Activated T-cell treated with anti-CD3 and anti-CD28 coated beads, Interleukin-2, amount 50 U/mL, for 4 hours (primary cell): ENCODE data around the gene ADAMTSL1. TPM values are rescaled to one million over a fixed set of nuclear protein-coding genes. Genes with fewer than 3 reads are reported as not detected.

ENCODE experiments used
- ATAC-seq, 2 donors: fragments of 200-7000 bp; cut with Tn5 transposase; one replicate each; pipeline ENCODE4 v1.10.0; 2021
- DNase-seq: peaks from one replicate; pipeline ENCODE4 v3.0.0-alpha.2; 2020
- H3K27me3 Mint-ChIP-seq: one replicate; pipeline ENCODE4 v1.8.0; 2021; ENCODE audit warnings: low read depth, mixed read lengths
- H3K36me3 Mint-ChIP-seq: one replicate; pipeline ENCODE4 v1.8.0; 2022; ENCODE audit warnings: mixed read lengths; ENCODE audit not compliant: insufficient read depth
- H3K4me1 Mint-ChIP-seq: one replicate; pipeline ENCODE4 v1.8.0; 2021; ENCODE audit warnings: low read depth, mixed read lengths
- H3K4me3 Mint-ChIP-seq: one replicate; pipeline ENCODE4 v1.8.0; 2021; ENCODE audit warnings: mild to moderate bottlenecking, moderate library complexity, mixed read lengths
- H3K9me3 Mint-ChIP-seq: one replicate; pipeline ENCODE4 v1.8.0; 2021; ENCODE audit warnings: mixed read lengths
- total RNA-seq, 3 donors: library from RNA; stranded (reverse); gene quantifications; one replicate each; pipeline ENCODE4 v1.2.1, GENCODE V29; 2021

The ADAMTSL1 gene
- total RNA-seq, 3 donors from 2014 or later, result not detected

DNA sequence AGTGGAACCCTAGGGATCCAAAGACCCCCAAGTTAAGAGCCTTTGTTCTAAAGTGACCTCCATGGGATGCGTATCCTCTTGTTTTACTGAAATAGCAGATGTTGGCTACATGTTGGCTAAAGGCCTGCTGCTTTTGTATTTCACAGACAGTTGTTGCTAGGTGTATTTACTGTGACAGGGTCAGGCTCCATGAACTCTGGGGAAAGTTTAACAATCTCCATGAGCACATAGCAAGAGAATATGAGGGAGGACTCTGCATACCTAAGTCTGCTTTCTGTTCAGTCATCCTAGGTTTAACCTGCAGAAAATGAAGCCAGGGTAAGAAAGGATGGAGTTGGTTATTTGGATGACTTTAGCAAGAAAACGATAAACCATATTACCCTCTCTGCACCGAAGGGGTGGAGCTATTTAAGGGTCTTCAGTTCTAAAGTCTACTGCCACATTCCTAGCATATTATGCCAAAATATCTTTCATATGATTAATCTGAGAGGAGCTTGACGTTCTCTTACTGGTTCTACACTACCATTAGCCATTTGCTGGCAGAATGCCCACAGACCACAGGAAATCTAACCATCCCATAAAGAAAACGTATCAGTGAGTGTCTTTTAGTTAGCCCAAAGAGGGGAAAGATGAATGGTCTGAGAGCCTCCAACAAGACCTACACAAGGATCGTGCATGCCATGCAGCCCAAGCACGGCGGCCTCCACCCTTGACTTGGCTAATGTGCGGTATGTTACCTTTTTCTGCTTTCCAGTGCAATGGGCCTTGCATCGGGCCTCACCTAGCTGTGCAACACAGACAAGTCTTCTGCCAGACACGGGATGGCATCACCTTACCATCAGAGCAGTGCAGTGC is 431.3 kb downstream of the ADAMTSL1 start:
- H3K9me3 Mint-ChIP-seq, result peaks cover 19% of the 10 kb centered on the region
- H3K4me1 Mint-ChIP-seq, result no peaks in the 10 kb centered on the region
- H3K27me3 Mint-ChIP-seq, result peaks cover 5% of the 10 kb centered on the region
- H3K36me3 Mint-ChIP-seq, result no peaks in the 10 kb centered on the region
- no peak overlapping the region for H3K4me3 Mint-ChIP-seq
- ATAC-seq, result no peak
- DNase-seq, result no peak

- ATAC-seq (no peak), DNase-seq (no peak)
- H3K36me3 Mint-ChIP-seq, result no peaks in the 10 kb centered on the region
- no peak overlapping the region for H3K4me3 Mint-ChIP-seq
- peaks cover 5% of the 10 kb centered on the region for H3K27me3 Mint-ChIP-seq
- H3K9me3 Mint-ChIP-seq, result peaks cover 15% of the 10 kb centered on the region
- H3K4me1 Mint-ChIP-seq, result no peaks in the 10 kb centered on the region
These were observed 432.1 kb downstream of the ADAMTSL1 start for GRCh38 chr9:18905883-18906629.

DNA sequence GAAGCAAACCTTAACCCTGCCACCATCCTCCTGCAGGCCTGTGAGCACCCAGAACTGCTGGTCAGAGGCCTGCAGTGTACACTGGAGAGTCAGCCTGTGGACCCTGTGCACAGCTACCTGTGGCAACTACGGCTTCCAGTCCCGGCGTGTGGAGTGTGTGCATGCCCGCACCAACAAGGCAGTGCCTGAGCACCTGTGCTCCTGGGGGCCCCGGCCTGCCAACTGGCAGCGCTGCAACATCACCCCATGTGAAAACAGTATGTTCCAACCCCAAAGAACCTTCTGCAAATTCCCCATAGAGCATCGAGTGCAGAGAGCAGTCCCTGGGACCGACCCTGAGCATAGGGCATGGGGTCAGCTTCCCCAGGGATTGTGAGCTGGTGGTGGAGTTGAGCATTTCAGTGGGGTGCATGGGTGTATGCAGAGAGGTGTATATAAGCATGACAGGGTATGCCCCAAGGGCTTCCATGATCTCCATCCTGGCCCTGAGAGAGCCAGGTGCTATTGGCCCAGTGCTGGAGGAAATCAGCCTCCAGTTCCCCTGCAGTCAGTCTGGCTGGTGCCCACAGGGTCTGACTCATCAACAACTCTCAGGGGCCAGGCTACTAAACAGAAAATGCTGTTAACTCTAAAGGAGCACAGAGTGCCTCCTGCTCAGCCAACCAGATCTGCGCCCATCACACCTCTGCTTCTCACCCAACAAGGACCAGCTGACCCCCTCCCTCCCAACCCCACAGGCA is 432.9 kb downstream of the ADAMTSL1 start:
- ATAC-seq, result no peak
- Mint-ChIP-seq H3K4me1 (no peaks in the 10 kb centered on the region), H3K9me3 (peaks cover 9% of the 10 kb centered on the region), H3K36me3 (no peaks in the 10 kb centered on the region), H3K27me3 (peaks cover 5% of the 10 kb centered on the region), H3K4me3 (no peak overlapping the region)
- no peak for DNase-seq

GRCh38 chr9:18907927-18908625 is 434.1 kb downstream of the ADAMTSL1 start:
- DNase-seq (no peak), ATAC-seq (no peak)
- no peaks in the 10 kb centered on the region for H3K9me3 Mint-ChIP-seq
- H3K4me1 Mint-ChIP-seq, result no peaks in the 10 kb centered on the region
- no peaks in the 10 kb centered on the region for H3K36me3 Mint-ChIP-seq
- no peak overlapping the region for H3K4me3 Mint-ChIP-seq
- peaks cover 5% of the 10 kb centered on the region for H3K27me3 Mint-ChIP-seq

DNA sequence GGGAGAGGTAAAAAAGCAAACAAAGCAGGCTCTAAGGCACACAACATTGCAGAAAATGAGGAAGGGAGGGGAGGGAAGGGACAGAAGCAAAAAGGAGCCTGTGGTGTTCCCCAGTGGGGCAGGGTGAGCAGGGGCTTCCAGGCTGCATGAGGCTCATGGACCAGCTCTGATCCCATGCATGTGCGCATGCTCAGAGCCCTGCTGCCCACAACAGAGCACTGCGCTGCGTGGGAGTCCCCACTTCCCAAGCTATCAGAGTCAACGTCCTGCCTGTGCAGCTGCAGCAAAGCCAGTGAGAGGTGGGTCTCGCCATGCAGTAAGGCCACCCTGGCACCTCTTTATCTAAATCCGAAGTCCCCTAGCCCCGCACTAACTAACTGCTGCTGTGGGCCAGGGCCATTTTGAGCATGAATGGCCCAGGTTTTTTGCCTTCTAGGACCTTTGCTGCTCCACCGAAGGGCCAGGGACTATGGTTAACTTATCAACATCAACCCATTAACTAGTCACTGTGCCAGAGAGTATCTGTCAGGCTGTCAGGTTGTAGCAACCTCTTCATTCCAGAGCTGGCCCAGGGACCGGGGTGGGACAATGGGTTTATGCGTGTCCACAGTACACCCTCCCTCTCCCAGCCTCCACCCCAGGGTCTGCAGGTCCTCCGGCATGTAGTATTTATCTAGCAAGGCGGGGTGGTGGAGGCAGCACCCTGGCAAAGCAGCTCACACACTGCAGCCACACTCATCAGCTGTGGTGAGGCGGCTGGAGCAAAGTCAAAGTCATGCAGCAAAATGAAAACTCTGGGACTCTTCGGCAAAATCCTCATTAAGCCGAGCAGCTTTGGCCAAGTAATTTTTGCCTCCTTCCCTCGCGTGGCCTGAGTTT is 435.4 kb downstream of the ADAMTSL1 start:
- Mint-ChIP-seq H3K9me3 (no peaks in the 10 kb centered on the region), H3K36me3 (no peaks in the 10 kb centered on the region), H3K27me3 (peaks cover 5% of the 10 kb centered on the region), H3K4me1 (no peaks in the 10 kb centered on the region), H3K4me3 (no peak overlapping the region)
- no peak for DNase-seq
- no peak for ATAC-seq

DNA sequence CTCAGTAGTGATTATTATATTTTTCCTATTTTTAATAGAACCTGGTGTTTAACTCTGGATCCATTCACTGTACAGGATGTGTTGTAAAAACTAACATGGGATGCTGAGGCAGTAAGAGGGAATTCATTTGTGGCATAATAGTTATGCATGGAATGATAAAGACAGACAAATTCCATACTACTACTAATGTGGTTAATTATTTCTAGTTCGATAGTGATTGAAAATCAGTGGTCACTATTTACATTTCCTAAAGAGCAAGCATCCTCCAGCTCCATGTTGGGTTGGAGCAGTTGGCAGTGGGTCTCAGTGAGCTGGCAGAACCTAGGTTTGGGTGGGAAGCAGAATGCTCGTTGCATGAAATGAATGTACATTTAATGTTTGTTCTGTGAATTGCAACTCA is 436.5 kb downstream of the ADAMTSL1 start:
- H3K27me3 Mint-ChIP-seq, result peaks cover 5% of the 10 kb centered on the region
- no peak overlapping the region for H3K4me3 Mint-ChIP-seq
- no peaks in the 10 kb centered on the region for H3K9me3 Mint-ChIP-seq
- ATAC-seq, result no peak
- H3K4me1 Mint-ChIP-seq, result no peaks in the 10 kb centered on the region
- DNase-seq, result no peak
- H3K36me3 Mint-ChIP-seq, result no peaks in the 10 kb centered on the region

GRCh38 chr9:18910916-18911315 is 437.0 kb downstream of the ADAMTSL1 start:
- no peak for DNase-seq
- Mint-ChIP-seq H3K9me3 (no peaks in the 10 kb centered on the region), H3K4me1 (no peaks in the 10 kb centered on the region), H3K36me3 (no peaks in the 10 kb centered on the region), H3K4me3 (no peak overlapping the region), H3K27me3 (peaks cover 5% of the 10 kb centered on the region)
- no peak for ATAC-seq

GRCh38 chr9:18911714-18912342 is 437.9 kb downstream of the ADAMTSL1 start:
- no peak for ATAC-seq

GRCh38 chr9:18920141-18921084 is 446.5 kb downstream of the ADAMTSL1 start:
- H3K4me1 Mint-ChIP-seq, result no peaks in the 10 kb centered on the region
- H3K4me3 Mint-ChIP-seq, result no peak overlapping the region
- no peak for ATAC-seq
- DNase-seq, result no peak
- no peaks in the 10 kb centered on the region for H3K9me3 Mint-ChIP-seq
- H3K27me3 Mint-ChIP-seq, result no peaks in the 10 kb centered on the region
- no peaks in the 10 kb centered on the region for H3K36me3 Mint-ChIP-seq

More at GRCh38 chr9:18911714-18912342, 437.9 kb downstream of the ADAMTSL1 start:
- no peak for DNase-seq
- H3K4me3 Mint-ChIP-seq, result no peak overlapping the region
- H3K9me3 Mint-ChIP-seq, result no peaks in the 10 kb centered on the region
- no peaks in the 10 kb centered on the region for H3K4me1 Mint-ChIP-seq
- H3K36me3 Mint-ChIP-seq, result no peaks in the 10 kb centered on the region
- H3K27me3 Mint-ChIP-seq, result peaks cover 3% of the 10 kb centered on the region

- DNase-seq (no peak), ATAC-seq (no peak)
- no peak overlapping the region for H3K4me3 Mint-ChIP-seq
- no peaks in the 10 kb centered on the region for H3K4me1 Mint-ChIP-seq
- H3K27me3 Mint-ChIP-seq, result no peaks in the 10 kb centered on the region
- H3K9me3 Mint-ChIP-seq, result no peaks in the 10 kb centered on the region
- H3K36me3 Mint-ChIP-seq, result no peaks in the 10 kb centered on the region
These were observed 447.6 kb downstream of the ADAMTSL1 start for GRCh38 chr9:18921366-18922075.

DNA sequence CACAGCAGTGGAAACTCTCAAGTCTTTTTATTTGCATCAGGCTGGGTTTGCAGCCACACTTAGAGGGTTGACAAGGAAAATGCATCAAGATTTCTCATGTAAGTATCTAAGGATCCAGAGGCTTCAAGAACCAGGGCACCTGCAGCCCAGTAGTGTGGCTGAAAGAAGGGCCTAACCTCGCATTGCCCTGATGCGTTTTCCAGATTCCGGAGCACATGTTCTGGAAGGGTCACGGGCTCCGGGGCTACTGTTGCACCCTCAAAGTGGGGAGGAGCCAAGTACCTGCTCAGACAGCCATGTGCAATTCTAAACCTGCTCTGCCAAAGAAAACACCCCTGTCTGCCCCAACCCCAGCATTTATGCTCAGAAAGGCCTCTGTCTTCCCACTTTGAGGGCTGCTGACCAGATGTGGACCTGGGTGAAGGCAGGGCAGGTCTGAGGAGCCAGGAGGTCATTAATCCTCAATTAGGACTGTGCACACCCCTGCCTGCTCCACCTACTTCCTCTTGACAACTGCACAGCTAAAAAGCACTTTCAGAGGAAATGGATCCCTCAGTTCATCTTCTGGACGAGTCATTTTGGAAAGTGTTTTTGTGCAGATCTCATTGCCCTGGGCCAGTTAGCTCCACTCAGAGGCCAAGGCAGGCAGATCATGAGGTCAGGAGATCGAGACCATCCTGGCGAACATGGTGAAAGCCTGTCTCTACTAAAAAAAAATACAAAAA is 448.4 kb downstream of the ADAMTSL1 start:
- Mint-ChIP-seq H3K36me3 (no peaks in the 10 kb centered on the region), H3K9me3 (no peaks in the 10 kb centered on the region), H3K4me1 (no peaks in the 10 kb centered on the region), H3K4me3 (no peak overlapping the region), H3K27me3 (no peaks in the 10 kb centered on the region)
- no peak for ATAC-seq
- no peak for DNase-seq
